LNCAP (cell line): Measurements from ENCODE around the gene DNMT3B.

Source experiments
- CTCF ChIP-seq: fragments of 450-650 bp; IDR thresholded peaks from 2 replicates; pipeline ENCODE4 v1.5.1; 2017; ENCODE audit warnings: mild to moderate bottlenecking

The DNMT3B gene

GRCh38 chr20:32805721-32806120 is 43.5 kb downstream of the DNMT3B start:
- TF ChIP-seq CTCF = no peak

- TF ChIP-seq CTCF = no peak
Measured at GRCh38 chr20:32806356-32806755, 44.2 kb downstream of the DNMT3B start.

GRCh38 chr20:32807706-32808105 is 45.5 kb downstream of the DNMT3B start:
- no peak for TF ChIP-seq CTCF

GRCh38 chr20:32808438-32808837 is 46.3 kb downstream of the DNMT3B start:
- no peak for TF ChIP-seq CTCF

- TF ChIP-seq CTCF = no peak
Measured at GRCh38 chr20:32809907-32810306, 47.7 kb downstream of the DNMT3B start.

GRCh38 chr20:32810941-32811340 is 48.8 kb downstream of the DNMT3B start:
- TF ChIP-seq CTCF = no peak

- TF ChIP-seq CTCF = no peak
Measured at GRCh38 chr20:32811886-32812285, 49.7 kb downstream of the DNMT3B start.

- no peak for TF ChIP-seq CTCF
Measured at GRCh38 chr20:32819992-32820697, 58.0 kb downstream of the DNMT3B start.
